ENCODE data around the gene SDF4.

The SDF4 gene

DNA sequence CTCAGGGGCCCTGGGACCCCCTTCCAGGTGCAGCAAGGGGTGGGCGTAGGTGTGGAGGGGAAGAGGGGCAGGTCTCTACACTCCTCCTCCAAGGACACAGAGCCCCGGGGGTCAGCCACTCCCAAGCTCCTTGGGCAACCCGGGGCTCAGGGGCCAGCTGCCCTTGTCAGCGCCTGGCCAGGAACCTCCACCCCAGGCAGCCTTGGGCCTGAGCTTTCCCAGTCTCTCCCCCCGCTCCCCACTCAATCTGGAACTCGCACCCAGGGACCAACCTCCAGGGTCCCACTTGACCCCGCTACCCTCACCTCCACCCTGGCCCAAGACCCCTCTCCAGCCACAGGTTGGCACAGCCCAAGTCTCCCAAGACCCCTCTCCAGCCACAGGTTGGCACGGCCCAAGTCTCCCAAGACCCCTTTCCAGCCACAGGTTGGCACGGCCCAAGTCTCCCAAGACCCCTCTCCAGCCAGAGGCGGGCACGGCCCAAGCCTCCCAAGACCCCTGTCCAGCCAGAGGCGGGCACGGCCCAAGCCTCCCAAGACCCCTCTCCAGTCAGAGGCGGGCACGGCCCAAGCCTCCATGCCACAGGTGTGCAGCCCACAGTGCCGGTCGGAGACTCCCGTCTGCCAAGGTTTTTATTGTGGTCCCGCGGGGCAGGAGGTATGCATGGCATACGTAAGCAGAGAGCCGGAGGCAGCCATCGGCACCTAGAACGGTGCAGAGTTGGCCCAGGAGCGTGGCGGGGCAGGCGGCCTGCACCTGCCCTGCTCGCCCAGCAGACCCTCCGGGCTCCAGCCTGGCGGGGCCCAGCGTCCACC lies 20.9 kb downstream of the SDF4 start:
- no peak for DNase-seq

DNA sequence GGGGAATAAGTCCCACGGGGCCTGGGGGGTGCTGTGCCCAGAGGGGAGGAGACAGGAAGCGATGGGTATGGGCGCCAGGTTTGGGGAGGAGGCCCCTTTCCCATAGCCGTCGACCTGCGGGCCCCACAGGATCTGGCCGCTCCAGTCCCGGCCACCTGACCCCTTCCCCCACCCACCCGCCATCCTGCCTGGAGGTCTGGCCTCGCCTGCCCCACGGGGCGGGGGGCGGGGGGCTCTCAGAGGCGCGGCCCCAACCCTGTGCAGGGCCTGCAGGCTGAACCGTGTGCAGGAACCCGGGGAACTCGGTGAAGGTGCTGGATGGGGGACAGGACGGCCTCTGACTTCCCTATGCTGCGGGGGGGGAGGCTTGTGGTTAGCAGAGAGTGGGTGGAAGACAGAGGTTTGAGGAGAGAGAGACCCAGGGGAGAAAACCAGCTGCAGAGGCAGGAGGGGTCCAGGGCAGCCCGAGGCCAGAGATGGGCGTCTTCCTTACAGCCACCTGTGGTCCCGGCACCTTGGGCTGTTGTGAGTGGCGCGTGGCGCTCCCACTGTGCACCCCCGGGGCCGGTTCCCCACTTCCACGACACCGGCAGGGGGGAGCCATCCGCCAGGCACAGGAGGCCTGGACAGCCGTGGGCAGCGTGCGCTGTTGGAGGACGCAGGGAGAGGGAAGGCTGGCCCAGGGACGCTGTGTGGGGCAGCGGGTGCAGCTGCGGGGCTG lies 22.9 kb downstream of the SDF4 start:
- DNase-seq, result no peak

DNA sequence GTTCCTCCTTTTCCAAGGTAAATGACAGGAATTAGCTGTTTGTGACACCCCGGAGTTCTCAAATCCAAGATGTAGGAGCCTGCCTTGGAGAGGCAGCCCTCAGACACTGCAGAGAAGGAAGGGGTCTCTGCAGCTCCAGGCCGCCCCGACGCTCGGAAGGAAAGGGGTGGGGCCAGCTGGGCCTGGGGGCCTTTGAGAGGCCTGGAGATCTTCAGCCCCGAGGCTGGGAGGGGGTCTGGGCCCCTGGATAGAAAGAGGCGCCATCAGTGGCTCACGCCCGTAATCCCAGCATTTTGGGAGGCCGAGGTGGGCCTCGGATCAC lies 24.3 kb downstream of the SDF4 start:
- DNase-seq, result no peak

DNA sequence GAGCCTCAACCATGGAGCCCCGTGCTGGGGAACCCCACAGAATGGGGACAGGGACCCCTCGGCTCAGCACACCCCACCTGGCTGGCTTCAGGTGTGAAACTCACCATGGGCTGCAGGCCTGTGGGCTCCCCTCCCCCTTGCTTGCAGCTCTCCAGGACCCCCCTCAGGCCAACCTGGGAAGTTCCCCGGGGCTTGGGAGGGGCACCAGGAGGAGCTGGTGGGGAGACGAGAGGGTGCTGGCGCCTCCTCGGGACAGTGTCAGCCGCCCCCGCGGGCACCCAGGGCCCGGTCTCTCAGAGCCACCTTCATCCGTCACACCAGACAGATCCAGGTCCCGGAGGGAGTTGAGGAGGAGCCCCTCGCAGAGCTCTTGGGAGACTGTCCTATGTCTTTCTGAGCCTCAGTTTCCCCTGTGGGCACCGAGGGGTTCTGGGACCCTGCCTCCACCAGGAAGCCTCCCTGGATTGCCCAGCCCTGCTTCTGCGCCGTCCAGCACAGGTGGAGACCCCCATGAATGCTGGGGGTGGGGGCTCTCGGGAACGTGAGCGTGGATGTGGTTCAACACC lies 24.8 kb downstream of the SDF4 start:
- DNase-seq, result no peak

DNA sequence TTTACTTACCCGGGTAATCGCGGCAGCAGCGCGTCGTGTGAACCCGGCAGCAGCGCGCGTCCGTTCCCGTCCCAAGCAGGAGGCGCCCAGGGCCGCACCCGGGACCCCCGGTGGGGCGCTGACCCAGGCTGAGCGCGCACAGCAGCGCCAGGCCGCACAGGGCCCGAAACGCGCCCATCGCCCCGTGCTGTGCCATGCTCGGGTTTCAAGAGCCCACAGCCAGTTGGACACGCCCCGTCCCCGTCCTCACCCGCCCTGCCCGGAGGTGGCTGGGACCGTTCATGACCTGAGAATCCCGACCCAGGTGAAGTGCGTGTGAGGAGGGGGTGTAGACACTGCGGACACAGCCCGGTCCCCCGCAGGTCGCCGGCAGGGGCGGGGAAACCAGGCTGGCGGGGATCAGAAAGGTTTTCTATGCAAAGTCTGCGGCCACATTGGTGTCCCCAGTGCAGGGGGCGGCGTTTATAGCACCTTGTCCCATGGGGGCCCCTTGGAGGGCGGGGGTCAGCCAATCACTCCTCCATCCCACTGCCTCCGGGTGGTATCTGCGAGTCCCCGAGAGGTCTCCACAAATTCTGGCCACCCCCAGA lies 25.3 kb downstream of the SDF4 start, which contains the start of gene TNFRSF18:
Gene TNFRSF18 (minus strand): TSS at position 217 of the 590 bp plus-strand sequence. CDS start 21 bp downstream, at position 196.
- no peak for DNase-seq

DNA sequence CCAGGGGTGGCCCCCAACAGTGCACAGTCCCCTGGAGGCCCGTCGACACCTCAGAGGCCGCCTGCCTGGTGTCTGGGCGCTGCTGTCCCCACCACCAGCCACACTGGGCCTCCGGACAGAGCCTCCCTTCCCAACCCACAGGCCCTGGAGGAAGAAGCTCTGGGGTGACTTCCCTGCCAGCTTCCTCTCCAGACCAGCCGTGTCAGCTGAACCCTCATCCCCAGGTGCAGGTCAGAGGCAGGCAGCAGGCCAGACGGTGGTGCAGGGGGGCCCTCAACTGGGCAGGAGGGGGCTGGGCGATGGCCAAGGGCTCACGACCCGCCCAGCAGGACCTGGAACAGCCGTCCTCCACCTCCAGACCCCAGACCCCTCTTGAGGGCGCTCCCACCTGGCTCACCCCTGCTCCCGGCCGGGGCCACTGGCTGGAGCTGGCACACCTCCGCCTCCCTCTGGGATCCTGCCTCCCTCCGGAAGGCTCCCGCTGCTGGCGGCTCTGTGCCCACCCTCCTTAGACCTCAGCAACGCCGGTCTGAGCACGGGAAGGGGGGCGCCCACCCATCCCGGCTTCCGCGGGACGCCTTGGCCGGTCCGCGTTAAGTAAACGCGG lies 25.9 kb downstream of the SDF4 start:
- no peak for DNase-seq

DNA sequence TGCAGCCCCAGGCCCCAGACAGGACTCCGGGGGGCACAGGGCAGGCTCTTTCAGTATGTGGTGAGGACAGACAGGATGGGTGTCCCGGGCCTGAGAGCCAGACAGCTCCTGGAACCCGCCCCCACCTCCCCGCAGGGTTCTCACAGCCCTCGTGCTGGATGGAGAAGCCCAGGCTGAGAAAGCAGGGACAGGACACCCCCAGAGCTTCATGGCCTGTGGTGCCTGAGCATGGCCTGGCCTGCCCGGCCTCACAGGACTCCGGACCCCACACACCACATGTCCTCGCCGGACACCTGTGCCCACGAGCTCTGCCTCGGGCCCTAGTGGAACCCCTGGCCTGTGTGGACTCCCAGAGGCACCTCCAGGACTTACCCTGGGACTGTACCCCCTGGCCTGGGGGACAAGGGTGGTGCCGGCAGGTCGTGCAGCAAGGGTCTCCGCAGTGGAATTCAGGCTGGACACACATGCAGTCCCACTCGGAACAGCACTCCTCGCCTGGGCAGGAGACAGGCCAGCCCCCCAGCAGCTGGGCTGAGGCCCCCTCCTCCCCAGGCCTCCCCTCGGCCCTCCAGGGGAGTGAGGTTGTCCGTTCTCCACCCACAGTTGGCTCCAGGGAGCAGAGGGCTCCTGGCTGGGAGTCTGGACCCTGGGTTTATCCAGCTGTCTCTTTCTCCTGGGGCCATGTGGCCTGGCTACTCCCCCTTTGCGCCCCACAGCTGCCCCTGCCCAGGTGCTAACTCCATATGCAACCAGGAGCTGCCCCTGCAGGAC lies 26.6 kb downstream of the SDF4 start:
- DNase-seq, result no peak

DNA sequence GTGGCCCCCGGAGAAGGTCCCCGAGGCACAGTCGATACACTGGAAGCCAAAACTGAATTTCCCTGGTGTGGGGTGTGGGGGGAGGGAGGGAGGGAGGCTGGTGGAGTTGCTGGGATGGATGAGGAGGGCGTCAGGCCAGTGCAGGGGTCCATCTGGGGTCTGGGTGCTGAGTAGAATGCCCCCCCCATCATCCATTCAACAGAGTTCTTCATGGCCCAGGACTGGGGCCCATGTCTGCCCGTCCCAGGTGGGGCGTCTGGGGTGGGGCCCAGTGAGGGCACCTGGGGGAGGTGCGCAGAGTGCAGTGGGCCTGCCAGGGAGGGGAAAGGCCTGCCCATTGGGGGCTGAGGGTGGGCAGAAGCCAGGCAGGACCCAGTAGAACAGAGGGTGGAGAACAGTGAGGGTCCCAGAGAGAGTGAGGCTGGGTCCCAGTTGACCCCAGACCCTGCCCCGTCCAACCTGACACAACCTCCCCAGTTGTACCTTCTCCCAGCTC lies 27.3 kb downstream of the SDF4 start:
- no peak for DNase-seq

DNA sequence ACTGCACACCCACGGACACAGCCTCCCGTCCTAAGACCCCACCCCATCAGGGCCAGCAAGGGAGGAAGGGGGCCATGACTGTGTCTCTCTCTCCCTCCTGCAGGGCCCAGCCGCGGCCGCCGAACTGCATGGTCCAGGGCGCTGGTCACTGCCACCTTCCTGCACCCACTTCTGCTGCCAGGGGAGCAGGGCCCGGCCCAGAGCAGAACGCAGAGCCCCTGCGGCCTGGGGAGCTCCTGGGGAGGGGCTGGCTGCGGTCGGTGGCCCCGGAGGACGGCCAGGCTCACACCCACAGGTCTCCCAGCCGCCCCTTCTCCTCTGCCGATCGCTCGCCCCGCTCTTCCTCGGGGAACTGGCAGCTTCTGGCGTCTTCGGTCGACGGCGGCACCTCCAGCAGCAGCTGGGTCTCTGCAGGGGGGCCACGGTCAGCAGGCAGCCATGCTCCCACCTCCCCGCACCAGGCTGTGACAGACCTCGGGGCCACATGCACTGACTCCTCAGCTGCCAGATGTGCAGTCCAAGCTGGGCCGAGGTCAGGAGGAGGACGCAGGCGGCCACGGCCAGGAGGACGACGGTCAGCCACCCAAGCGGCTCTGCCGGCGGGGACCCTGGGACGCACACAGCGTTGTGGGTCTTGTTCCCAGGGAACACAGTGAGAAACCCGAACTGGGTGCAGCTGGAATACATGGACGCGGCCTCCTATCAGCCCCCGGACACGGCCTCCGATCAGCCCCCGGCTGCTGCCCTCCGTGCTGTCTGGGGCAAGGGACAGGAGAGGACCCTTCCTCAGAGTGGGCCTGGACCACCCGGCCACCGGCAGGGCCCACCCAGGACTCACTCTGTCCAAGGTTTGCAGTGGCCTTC lies 28.0 kb downstream of the SDF4 start:
- no peak for DNase-seq

DNA sequence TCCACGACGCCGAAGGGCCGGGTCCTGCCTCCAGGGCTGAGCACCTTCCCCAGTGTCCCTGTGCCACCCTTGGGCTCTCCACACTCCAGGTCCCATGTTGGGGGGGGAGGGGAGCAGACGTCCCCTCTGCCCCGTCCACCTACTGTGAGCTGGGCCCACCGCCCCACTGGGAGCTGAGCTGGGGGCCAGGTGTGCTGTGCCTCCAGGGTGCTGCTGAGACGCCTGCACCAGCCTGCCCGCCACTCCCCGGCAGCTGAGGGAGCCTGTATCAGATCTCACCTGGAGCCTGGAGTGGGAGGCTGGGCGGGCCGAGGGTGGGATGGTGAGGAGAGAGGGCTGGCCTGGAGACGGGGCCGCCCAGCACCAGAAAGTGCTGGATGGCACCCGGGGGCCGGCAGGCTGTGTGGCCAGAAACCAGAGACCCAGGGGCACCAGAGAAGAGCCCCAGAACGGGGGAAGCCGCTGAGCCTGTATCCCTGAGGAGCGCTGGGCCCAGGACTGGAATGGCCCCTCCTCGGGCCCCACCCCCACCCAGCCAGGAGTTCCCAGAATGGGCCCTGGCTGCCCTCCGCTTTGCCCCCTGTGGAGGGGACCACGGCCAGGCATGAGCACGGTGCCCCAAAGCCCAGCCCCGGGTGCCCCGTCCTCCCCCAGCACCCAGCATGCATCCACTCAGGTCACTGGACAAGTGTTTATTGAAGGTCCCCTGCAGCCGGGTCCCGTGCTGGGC lies 28.8 kb downstream of the SDF4 start:
- no peak for DNase-seq

DNA sequence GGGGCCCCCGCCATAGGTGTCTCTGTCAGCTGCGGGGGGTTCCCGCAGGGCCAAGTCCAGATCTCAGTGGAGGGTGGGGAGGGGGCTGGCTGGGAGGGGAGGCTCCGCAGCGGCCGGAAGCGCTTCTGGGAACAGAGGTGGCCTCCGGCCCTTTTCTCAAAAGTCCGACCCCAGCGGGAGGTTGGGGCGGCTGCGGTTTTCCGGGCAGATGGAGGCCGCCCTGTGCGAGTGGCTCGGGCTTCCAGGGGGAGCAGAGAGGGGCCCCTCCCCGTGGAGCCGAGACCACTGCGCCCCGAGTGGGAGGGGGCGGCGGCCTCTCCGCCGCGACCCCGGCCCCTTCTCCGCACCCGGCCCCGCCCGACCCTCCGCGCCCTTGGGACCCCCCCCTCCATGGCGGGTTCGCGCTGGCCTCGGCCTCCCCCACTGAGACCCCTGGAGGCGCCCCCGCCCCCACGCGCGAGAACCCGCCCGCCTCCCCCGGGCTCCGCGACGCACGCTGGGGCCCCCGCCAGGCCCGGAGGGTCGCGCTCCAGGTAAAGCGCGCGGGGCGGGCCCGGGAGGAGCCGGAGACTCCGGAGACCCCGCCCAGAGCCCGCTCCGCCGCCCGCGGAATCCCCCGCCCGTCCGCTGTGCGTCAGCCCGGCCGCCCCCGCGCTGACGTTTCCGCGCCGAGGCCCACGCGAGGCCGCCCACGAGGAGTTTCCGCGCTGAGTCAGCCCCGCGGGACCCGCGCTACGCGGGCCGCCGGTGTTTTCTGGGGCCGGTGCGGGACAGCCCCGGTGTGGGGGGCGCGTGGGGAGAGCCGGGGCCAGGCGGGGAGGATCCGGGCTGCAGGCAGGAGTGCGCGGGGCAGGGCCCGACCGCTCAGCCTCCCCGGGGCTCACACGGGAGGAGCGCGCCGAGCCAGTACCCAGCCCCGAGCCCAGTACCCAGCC lies 30.7 kb downstream of the SDF4 start:
- DNase-seq, result peak; percentile 41 to 54

DNA sequence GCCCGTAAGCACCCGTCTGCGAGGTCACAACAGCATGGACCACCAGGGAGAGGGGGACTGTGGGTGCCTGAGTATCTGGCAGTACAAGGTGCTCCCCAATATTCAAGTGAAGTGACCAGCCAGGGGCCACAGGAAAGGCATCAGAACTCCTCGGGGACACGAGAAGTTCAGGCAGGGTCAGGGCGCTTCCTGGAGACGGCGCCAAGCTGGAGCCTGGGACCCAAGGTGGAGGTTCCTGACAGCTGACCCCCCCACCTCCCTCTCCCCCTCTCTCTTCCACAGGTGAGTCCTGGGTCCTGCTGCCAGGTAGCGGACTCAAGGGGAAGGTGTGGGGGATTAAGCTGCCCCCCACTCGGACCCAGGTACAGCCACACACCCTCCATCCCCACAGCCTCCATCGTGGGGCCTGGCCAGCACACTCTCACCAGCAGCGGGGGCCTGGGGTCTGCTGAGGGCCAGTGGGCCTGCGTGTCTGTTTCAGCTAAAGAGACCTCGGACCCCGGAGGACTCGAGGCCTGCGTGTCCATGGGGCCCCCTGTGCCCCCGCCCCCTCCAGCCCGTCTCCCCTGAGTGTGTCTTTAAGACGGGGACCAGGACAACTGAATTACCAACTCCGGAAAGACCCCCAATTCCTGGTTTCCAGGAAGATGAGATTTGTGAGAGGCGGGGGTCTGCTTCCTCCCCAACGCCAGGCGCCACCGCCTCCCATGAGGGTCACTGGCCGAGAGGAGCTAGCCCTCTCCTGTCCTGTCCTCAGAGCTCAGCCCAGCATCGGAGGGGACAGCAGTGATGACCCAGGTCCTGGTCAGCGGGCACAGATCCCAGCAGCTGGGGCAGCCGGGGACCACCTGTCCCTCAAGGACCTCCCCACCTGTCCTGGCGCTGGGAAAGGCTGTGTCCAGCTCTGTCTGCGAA lies 31.6 kb downstream of the SDF4 start:
- no peak for DNase-seq

DNA sequence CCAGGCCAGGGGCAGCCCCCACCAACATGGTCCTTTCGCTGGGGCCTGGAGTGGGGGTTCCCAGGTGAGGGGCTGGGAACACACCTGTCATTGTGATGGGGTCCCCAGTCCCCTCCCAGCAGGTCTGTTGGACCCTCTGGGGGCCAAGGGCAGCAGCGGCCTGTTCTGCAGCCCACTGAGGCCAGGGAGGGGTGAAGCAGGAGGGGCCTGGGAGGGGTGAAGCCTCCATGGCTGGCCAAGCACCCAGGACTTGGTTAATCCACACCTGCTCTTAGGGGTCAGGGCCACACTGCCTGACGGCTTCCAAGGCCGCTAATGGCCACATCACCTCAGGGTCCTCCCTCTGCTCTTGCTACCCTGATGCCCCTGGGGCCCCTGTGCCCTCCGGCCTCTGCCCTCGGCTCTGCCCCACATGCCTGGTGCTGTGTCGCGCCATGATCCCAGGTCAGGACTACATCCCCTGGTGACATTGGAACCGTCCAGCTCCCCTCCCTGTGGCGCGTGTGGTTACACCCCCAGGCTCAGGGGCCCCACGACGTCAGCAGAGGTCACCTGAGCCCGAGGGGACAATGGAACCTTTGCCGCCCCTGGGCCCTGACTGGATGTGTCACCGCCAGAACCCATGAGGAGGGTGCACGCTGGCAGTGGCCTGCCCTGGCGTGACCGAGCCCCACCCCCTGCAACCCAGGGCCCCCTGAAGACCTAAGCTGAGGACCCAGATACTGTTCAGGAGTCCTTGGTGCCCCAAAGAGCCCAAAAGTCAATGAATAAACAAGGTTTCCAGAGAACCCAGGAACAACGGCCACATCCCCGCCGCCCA lies 32.5 kb downstream of the SDF4 start:
- DNase-seq, result no peak

DNA sequence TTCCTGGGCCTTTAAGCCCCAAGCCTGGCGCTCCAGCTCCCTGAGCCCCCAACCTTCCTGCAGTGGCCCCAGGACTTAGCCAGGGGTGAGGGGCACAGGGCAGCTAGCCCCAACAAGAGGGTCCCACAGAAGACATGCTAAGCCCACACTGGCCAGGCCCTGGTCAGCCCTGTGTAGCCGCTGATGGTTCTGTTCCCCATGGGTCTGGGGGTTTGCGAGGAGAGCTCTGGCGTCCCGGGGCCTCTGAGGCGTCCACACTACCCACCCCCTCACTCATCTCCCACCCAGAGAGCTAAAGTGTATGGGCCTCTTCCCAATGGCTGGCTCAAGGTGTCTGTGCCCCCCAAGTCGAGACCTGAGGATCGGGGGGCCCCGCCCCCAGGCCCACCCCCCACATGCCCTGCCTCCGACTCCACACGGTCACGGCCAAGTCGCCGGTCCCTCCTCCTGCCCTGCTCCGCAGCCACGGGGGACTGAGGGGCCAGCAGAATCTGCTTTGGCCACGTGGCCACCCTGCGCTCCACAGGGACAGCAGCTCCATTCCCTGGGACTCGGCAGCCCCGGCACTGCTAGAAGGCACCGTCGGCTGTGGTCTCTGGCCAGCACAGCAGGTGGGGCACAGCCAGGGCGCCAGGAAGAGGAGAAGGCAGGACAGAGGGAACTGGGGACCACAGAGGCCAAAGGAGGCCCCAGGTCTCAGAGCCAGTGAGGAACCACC lies 33.2 kb downstream of the SDF4 start:
- DNase-seq, result no peak

DNA sequence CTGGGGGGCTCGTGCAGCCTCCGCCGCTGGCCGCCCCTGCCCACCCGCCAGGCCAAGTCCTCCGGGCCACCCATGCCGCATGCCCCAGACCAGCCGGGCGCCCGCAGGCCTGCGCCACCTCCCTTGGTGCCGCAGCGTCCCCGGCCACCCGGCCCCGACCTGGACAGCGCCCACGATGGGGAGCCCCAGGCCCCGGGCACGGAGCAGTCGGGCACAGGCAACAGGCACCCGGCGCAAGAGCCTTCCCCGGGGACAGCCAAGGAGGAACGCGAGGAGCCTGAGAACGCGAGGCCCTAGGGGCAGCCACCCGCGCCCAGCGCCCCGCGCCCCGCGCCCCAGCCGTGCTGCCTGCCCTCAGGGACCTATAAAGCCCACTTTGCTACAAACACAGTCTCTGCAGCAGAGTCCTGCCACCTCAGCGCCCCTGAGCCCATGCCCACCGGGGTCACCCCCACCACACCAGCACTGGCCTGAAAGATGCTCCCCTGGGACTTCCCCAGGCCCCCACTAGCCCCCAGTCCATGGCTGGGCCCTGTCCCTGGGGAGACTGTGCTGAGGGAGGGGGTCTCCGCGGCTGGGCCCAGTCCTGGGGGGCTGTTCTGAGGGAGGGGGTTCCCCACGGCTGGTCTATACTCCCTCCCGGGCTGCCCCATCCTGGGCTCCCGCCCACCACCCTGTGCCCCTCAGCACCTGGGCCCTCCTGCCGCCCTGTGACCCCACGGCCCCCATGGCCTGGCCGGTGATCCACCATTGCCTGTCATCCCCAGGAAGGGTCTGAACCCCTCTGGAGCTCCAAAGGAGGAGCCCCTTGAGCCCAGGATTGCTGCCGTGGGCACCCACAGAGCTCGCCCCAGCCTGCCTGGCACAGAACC lies 34.0 kb downstream of the SDF4 start:
- DNase-seq, result no peak

DNA sequence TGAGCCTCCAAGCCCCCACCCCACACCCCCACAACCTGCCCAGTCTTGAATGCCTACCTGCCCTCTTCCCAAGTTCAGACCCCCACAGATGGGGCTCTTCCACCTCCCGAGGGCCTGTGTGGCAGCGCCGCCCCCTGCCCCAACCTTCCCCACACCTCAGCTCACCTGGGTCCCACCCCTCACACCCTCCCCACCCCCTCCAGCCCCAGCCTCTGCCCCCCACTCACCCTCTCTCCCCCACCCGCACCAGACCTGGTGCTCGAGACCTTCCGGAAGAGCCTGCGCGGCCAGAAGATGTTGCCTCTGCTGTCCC lies 34.7 kb downstream of the SDF4 start:
- no peak for DNase-seq
